Effector memory CD4-positive, alpha-beta T cell (primary cell): Measurements from ENCODE around the gene NDRG3.
A peak's percentile ranks its signal among the peaks of the same experiment; 100 is the strongest.

ENCODE experiments used
- DNase-seq, 3 donors: peaks; one replicate each; pipeline ENCODE4 v3.0.0-alpha.2; 2020
- H3K27ac ChIP-seq: 2 replicates; pipeline ENCODE4 v1.7.0; 2013; ENCODE audit warnings: mild to moderate bottlenecking, low read length, moderate library complexity; ENCODE audit not compliant: insufficient read depth, poor library complexity, severe bottlenecking
- H3K27me3 ChIP-seq: replicated peaks from 2 replicates; pipeline ENCODE4 v1.7.0; 2013; ENCODE audit warnings: mild to moderate bottlenecking, low read length; ENCODE audit not compliant: insufficient read depth, control insufficient read depth, poor library complexity, severe bottlenecking
- H3K36me3 ChIP-seq: 2 replicates; pipeline ENCODE4 v1.7.0; 2013; ENCODE audit warnings: mild to moderate bottlenecking, low read length, moderate library complexity; ENCODE audit not compliant: control insufficient read depth, insufficient read depth
- H3K4me1 ChIP-seq: 2 replicates; pipeline ENCODE4 v1.7.0; 2013; ENCODE audit warnings: low read length, mild to moderate bottlenecking; ENCODE audit not compliant: control insufficient read depth, insufficient read depth, poor library complexity, severe bottlenecking
- H3K4me3 ChIP-seq: 2 replicates; pipeline ENCODE4 v1.7.0; 2013; ENCODE audit warnings: low read length, low read depth, mild to moderate bottlenecking; ENCODE audit not compliant: insufficient read depth, poor library complexity, severe bottlenecking
- H3K9me3 ChIP-seq: 2 replicates; pipeline ENCODE4 v1.7.0; 2013; ENCODE audit warnings: mild to moderate bottlenecking, low read length, moderate library complexity; ENCODE audit not compliant: control insufficient read depth

The NDRG3 gene

GRCh38 chr20:36779656-36780025, 33.8 kb upstream of the NDRG3 start:
- Histone ChIP-seq H3K27ac (no peak overlapping the region), H3K4me1 (no peaks in the 10 kb centered on the region), H3K27me3 (no peaks in the 10 kb centered on the region), H3K9me3 (no peaks in the 10 kb centered on the region), H3K36me3 (no peaks in the 10 kb centered on the region), H3K4me3 (no peak overlapping the region)
- no peak for DNase-seq

GRCh38 chr20:36778831-36779655, 33.2 kb upstream of the NDRG3 start:
- no peak for DNase-seq
- no peaks in the 10 kb centered on the region for H3K36me3 ChIP-seq
- no peaks in the 10 kb centered on the region for H3K9me3 ChIP-seq
- H3K4me3 ChIP-seq: no peak overlapping the region
- H3K4me1 ChIP-seq: no peaks in the 10 kb centered on the region
- H3K27ac ChIP-seq: no peak overlapping the region
- H3K27me3 ChIP-seq: no peaks in the 10 kb centered on the region

GRCh38 chr20:36777576-36777975, 31.7 kb upstream of the NDRG3 start:
- Histone ChIP-seq H3K36me3 (no peaks in the 10 kb centered on the region), H3K9me3 (no peaks in the 10 kb centered on the region), H3K27me3 (no peaks in the 10 kb centered on the region), H3K4me1 (no peaks in the 10 kb centered on the region), H3K27ac (no peak overlapping the region), H3K4me3 (no peak overlapping the region)
- DNase-seq: no peak

GRCh38 chr20:36777167-36777566, 31.3 kb upstream of the NDRG3 start:
- DNase-seq: no peak
- Histone ChIP-seq H3K4me1 (no peaks in the 10 kb centered on the region), H3K27ac (no peak overlapping the region), H3K9me3 (no peaks in the 10 kb centered on the region), H3K36me3 (no peaks in the 10 kb centered on the region), H3K4me3 (no peak overlapping the region), H3K27me3 (no peaks in the 10 kb centered on the region)

GRCh38 chr20:36775826-36776225, 29.9 kb upstream of the NDRG3 start:
- no peak for DNase-seq
- Histone ChIP-seq H3K4me1 (no peaks in the 10 kb centered on the region), H3K27me3 (no peaks in the 10 kb centered on the region), H3K36me3 (no peaks in the 10 kb centered on the region), H3K4me3 (no peak overlapping the region), H3K9me3 (no peaks in the 10 kb centered on the region), H3K27ac (no peak overlapping the region)

GRCh38 chr20:36775196-36775595, 29.3 kb upstream of the NDRG3 start:
- Histone ChIP-seq H3K9me3 (no peaks in the 10 kb centered on the region), H3K27ac (no peak overlapping the region), H3K27me3 (no peaks in the 10 kb centered on the region), H3K4me3 (no peak overlapping the region), H3K36me3 (no peaks in the 10 kb centered on the region), H3K4me1 (no peaks in the 10 kb centered on the region)
- DNase-seq: no peak

- Histone ChIP-seq H3K4me3 (peak within 1 kb of the TSS; percentile 77), H3K36me3 (no peaks in the 10 kb centered on the region), H3K27me3 (no peaks in the 10 kb centered on the region), H3K4me1 (no peaks in the 10 kb centered on the region), H3K27ac (peak within 1 kb of the TSS; percentile 91), H3K9me3 (no peaks in the 10 kb centered on the region)
- DNase-seq: peak; percentile 94 to 97 (median 97)
These were observed 27.9 kb upstream of the NDRG3 start, which contains the start of gene DSN1 for GRCh38 chr20:36773597-36774390. DSN1 (minus strand) TSS chr20:36773763; CDS start chr20:36771458, 2,305 bp downstream.

GRCh38 chr20:36773107-36773596, 27.3 kb upstream of the NDRG3 start:
- Histone ChIP-seq H3K4me1 (no peaks in the 10 kb centered on the region), H3K36me3 (no peaks in the 10 kb centered on the region), H3K4me3 (peak overlapping the region; percentile 77), H3K9me3 (no peaks in the 10 kb centered on the region), H3K27ac (peak overlapping the region; percentile 91), H3K27me3 (no peaks in the 10 kb centered on the region)
- DNase-seq: no peak

GRCh38 chr20:36770680-36771079, 24.8 kb upstream of the NDRG3 start:
- no peak for DNase-seq
- Histone ChIP-seq H3K36me3 (no peaks in the 10 kb centered on the region), H3K9me3 (no peaks in the 10 kb centered on the region), H3K27me3 (no peaks in the 10 kb centered on the region), H3K4me1 (no peaks in the 10 kb centered on the region), H3K4me3 (no peak overlapping the region), H3K27ac (no peak overlapping the region)
